Measurements from ENCODE around the gene OR6B2. TPM values are rescaled to one million over a fixed set of nuclear protein-coding genes. Genes with fewer than 3 reads are reported as not detected.

OR6B2 gene
- polyA plus RNA-seq, 1 donor from 2014 or later: not detected

DNA sequence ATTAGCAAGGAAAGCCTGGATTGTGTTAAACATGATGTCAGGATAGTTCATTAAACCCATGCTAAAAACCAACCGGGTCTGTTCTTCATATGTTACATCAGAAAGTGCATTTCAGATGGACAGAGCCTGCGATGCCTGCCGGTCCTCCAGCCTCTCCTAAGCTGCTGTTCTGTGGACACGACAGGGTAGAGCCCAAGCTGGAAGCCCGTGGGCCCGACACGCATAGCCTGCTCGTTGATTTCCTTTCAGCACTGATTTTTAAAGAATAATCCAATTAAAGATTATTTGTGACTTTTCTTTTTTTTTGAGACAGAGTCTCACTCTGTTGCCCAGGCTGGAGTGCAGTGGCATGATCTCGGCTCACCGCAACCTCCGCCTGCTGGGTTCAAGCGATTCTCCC lies 22.3 kb upstream of the OR6B2 start:
- Histone ChIP-seq H3K9ac (ENCODE audit: low read length) (no peak overlapping the region), H3K9me2 (ENCODE audit: insufficient read depth, low read length) (no peaks in the 10 kb centered on the region), H4K20me1 (ENCODE audit: insufficient read depth) (no peaks in the 10 kb centered on the region), H3K4me3 (ENCODE audit: low read length) (no peak overlapping the region), H3K79me2 (replicated peaks; ENCODE audit: insufficient read depth, low read length) (no peaks in the 10 kb centered on the region), H3K27ac (ENCODE audit: low read length) (no peak overlapping the region), H3K27me3 (ENCODE audit: insufficient read depth, low read depth, low read length) (no peaks in the 10 kb centered on the region), H3K4me2 (ENCODE audit: low read length) (no peak overlapping the region), H2AFZ (ENCODE audit: low read depth, low read length) (no peak overlapping the region), H3K9me3 (ENCODE audit: low read length) (no peaks in the 10 kb centered on the region), H3F3A (ENCODE audit: insufficient read depth, low read length, poor library complexity, severe bottlenecking) (no peaks in the 10 kb centered on the region), H3K36me3 (ENCODE audit: insufficient read depth, low read length) (no peaks in the 10 kb centered on the region)
- no peak for TF ChIP-seq SMC3 (conservative IDR thresholded peaks at IDR 0.05; ENCODE audit: poor library complexity)
- no peak for TF ChIP-seq TAF1 (IDR thresholded peaks at IDR 0.05; ENCODE audit: low read depth)
- no peak for TF ChIP-seq MXI1 (conservative IDR thresholded peaks at IDR 0.05; ENCODE audit: poor library complexity, severe bottlenecking)
- TF ChIP-seq, protein P1, sequence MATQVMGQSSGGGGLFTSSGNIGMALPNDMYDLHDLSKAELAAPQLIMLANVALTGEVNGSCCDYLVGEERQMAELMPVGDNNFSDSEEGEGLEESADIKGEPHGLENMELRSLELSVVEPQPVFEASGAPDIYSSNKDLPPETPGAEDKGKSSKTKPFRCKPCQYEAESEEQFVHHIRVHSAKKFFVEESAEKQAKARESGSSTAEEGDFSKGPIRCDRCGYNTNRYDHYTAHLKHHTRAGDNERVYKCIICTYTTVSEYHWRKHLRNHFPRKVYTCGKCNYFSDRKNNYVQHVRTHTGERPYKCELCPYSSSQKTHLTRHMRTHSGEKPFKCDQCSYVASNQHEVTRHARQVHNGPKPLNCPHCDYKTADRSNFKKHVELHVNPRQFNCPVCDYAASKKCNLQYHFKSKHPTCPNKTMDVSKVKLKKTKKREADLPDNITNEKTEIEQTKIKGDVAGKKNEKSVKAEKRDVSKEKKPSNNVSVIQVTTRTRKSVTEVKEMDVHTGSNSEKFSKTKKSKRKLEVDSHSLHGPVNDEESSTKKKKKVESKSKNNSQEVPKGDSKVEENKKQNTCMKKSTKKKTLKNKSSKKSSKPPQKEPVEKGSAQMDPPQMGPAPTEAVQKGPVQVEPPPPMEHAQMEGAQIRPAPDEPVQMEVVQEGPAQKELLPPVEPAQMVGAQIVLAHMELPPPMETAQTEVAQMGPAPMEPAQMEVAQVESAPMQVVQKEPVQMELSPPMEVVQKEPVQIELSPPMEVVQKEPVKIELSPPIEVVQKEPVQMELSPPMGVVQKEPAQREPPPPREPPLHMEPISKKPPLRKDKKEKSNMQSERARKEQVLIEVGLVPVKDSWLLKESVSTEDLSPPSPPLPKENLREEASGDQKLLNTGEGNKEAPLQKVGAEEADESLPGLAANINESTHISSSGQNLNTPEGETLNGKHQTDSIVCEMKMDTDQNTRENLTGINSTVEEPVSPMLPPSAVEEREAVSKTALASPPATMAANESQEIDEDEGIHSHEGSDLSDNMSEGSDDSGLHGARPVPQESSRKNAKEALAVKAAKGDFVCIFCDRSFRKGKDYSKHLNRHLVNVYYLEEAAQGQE (IDR thresholded peaks at IDR 0.05; ENCODE audit: borderline replicate concordance): no peak
- TF ChIP-seq EZH2 (IDR thresholded peaks at IDR 0.05; ENCODE audit: borderline replicate concordance, insufficient read depth, low read length, poor library complexity, severe bottlenecking): no peak
- TF ChIP-seq, protein P2, sequence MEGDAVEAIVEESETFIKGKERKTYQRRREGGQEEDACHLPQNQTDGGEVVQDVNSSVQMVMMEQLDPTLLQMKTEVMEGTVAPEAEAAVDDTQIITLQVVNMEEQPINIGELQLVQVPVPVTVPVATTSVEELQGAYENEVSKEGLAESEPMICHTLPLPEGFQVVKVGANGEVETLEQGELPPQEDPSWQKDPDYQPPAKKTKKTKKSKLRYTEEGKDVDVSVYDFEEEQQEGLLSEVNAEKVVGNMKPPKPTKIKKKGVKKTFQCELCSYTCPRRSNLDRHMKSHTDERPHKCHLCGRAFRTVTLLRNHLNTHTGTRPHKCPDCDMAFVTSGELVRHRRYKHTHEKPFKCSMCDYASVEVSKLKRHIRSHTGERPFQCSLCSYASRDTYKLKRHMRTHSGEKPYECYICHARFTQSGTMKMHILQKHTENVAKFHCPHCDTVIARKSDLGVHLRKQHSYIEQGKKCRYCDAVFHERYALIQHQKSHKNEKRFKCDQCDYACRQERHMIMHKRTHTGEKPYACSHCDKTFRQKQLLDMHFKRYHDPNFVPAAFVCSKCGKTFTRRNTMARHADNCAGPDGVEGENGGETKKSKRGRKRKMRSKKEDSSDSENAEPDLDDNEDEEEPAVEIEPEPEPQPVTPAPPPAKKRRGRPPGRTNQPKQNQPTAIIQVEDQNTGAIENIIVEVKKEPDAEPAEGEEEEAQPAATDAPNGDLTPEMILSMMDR (IDR thresholded peaks at IDR 0.05; ENCODE audit: poor library complexity, severe bottlenecking): no peak
- no peak for TF ChIP-seq POLR2AphosphoS5 (IDR thresholded peaks at IDR 0.05)
- no peak for TF ChIP-seq EP300 (conservative IDR thresholded peaks at IDR 0.05; ENCODE audit: poor library complexity, severe bottlenecking)
- TF ChIP-seq RAD21 (conservative IDR thresholded peaks at IDR 0.05): no peak

DNA sequence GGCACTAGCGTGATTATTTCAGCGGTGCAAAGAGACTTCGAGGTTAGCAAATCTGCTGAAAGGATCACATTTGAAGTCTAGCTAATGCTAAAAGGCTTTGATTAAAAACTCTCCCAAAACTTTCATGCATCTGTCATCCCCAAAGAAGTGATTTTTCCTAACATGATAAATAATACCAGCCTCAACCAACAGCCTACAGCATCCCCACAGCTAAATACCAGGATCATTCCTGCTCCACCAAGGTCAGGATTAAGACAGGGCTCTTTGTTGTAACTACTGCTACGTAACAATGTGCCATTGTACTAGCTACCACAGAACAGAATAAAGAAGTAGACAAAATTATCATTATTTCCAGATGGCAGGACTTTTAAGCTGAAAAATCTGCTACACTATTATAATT lies 21.5 kb upstream of the OR6B2 start:
- H3K27me3 ChIP-seq (ENCODE audit: insufficient read depth, low read depth, low read length): no peaks in the 10 kb centered on the region
- no peaks in the 10 kb centered on the region for H3K79me2 ChIP-seq (replicated peaks; ENCODE audit: insufficient read depth, low read length)
- H3K4me3 ChIP-seq (ENCODE audit: low read length): no peak overlapping the region
- TF ChIP-seq POLR2AphosphoS5 (IDR thresholded peaks at IDR 0.05): no peak
- TF ChIP-seq MXI1 (conservative IDR thresholded peaks at IDR 0.05; ENCODE audit: poor library complexity, severe bottlenecking): no peak
- TF ChIP-seq TAF1 (IDR thresholded peaks at IDR 0.05; ENCODE audit: low read depth): no peak
- TF ChIP-seq EZH2 (IDR thresholded peaks at IDR 0.05; ENCODE audit: borderline replicate concordance, insufficient read depth, low read length, poor library complexity, severe bottlenecking): no peak
- no peak for TF ChIP-seq EP300 (conservative IDR thresholded peaks at IDR 0.05; ENCODE audit: poor library complexity, severe bottlenecking)
- TF ChIP-seq, protein P1 (IDR thresholded peaks at IDR 0.05; ENCODE audit: borderline replicate concordance): no peak
- no peak for TF ChIP-seq SMC3 (conservative IDR thresholded peaks at IDR 0.05; ENCODE audit: poor library complexity)
- no peak for TF ChIP-seq RAD21 (conservative IDR thresholded peaks at IDR 0.05)
- TF ChIP-seq, protein P2 (IDR thresholded peaks at IDR 0.05; ENCODE audit: poor library complexity, severe bottlenecking): no peak
- H3K27ac ChIP-seq (ENCODE audit: low read length): no peak overlapping the region
- no peaks in the 10 kb centered on the region for H3K9me3 ChIP-seq (ENCODE audit: low read length)
- H2AFZ ChIP-seq (ENCODE audit: low read depth, low read length): no peak overlapping the region
- H3K36me3 ChIP-seq (ENCODE audit: insufficient read depth, low read length): no peaks in the 10 kb centered on the region
- H4K20me1 ChIP-seq (ENCODE audit: insufficient read depth): no peaks in the 10 kb centered on the region
- H3K9me2 ChIP-seq (ENCODE audit: insufficient read depth, low read length): no peaks in the 10 kb centered on the region
- H3K4me2 ChIP-seq (ENCODE audit: low read length): no peak overlapping the region
- no peak overlapping the region for H3K9ac ChIP-seq (ENCODE audit: low read length)
- H3F3A ChIP-seq (ENCODE audit: insufficient read depth, low read length, poor library complexity, severe bottlenecking): no peaks in the 10 kb centered on the region

Data from neural cell (in vitro differentiated cells).